Measurements from ENCODE around the gene MTFR2.

DNA sequence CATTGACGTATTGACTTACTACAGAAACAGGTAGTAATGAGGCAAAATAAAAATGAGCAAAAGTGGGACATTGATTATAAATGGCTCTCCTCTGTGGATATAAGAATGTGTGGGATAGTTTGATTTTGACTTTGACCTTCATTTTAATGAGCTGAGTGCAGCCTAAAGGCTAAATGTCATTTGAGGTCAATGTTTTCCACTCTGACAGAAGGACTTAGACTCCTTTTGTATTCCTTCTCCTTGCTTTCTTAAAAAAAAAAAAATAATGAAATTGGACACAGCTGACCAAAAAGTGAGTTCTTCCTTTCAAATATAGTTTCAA lies 68.6 kb downstream of the MTFR2 start:
- TF ChIP-seq, protein P1, sequence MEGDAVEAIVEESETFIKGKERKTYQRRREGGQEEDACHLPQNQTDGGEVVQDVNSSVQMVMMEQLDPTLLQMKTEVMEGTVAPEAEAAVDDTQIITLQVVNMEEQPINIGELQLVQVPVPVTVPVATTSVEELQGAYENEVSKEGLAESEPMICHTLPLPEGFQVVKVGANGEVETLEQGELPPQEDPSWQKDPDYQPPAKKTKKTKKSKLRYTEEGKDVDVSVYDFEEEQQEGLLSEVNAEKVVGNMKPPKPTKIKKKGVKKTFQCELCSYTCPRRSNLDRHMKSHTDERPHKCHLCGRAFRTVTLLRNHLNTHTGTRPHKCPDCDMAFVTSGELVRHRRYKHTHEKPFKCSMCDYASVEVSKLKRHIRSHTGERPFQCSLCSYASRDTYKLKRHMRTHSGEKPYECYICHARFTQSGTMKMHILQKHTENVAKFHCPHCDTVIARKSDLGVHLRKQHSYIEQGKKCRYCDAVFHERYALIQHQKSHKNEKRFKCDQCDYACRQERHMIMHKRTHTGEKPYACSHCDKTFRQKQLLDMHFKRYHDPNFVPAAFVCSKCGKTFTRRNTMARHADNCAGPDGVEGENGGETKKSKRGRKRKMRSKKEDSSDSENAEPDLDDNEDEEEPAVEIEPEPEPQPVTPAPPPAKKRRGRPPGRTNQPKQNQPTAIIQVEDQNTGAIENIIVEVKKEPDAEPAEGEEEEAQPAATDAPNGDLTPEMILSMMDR (conservative IDR thresholded peaks at IDR 0.05; ENCODE audit: low read depth, low read length), result no peak
- no peak for TF ChIP-seq EZH2 (IDR thresholded peaks at IDR 0.05; ENCODE audit: low read length, unreplicated experiment)

Data from PC-3 (cell line).